PC-9 (cell line): Measurements from ENCODE around the gene SLC47A1. TPM values are rescaled to one million over a fixed set of nuclear protein-coding genes. Genes with fewer than 3 reads are reported as not detected.

Source experiments
- BruUV-seq: library from RNA; stranded (reverse); fragments of 400-500 nt; replicated peaks from 2 replicates; lab custom pipeline; 2021; lab: Mats Ljungman, UMichigan
- CTCF ChIA-PET: fragments of 300-600 bp; sonication (Branson Sonifier 250); formaldehyde crosslinking; loops from one replicate; lab custom pipeline; 2022; ENCODE audit warnings: antibody characterized with exemption; lab: Charles Lee
- POLR2A ChIA-PET: fragments of 300-600 bp; sonication (Branson Sonifier 250); formaldehyde crosslinking; loops from one replicate; lab custom pipeline; 2022; ENCODE audit warnings: antibody characterized with exemption; ENCODE audit not compliant: unreplicated experiment; lab: Charles Lee
- DNase-seq, 2 experiments: peaks; one replicate each; pipeline versions ENCODE4 v3.0.0 to v3.0.0-alpha.2; 2015 to 2022; ENCODE audit warnings: mixed read lengths in 1 of 2
- H2AFZ ChIP-seq: fragments of 200-600 bp; sonication (generic); 2 replicates; pipeline ENCODE4 v1.8.1; 2017; ENCODE audit warnings: antibody characterized with exemption
- H3F3A ChIP-seq: fragments of 200-600 bp; sonication (generic); 2 replicates; pipeline ENCODE4 v1.8.1; 2017; ENCODE audit warnings: antibody characterized with exemption, mild to moderate bottlenecking, low read depth; ENCODE audit not compliant: insufficient read depth
- H3K27ac ChIP-seq: fragments of 200-600 bp; sonication (generic); 2 replicates; pipeline ENCODE4 v1.6.1; 2016; ENCODE audit warnings: mixed run types
- H3K27me3 ChIP-seq: fragments of 200-600 bp; sonication (generic); 2 replicates; pipeline ENCODE4 v1.6.1; 2016; ENCODE audit warnings: low read depth, mixed run types; ENCODE audit not compliant: insufficient read depth
- H3K36me3 ChIP-seq: fragments of 200-600 bp; sonication (generic); 2 replicates; pipeline ENCODE4 v1.6.1; 2016; ENCODE audit warnings: low read depth, mixed run types
- H3K4me1 ChIP-seq: fragments of 200-600 bp; sonication (generic); replicated peaks from 2 replicates; pipeline ENCODE4 v1.6.1; 2016; ENCODE audit warnings: mixed run types; ENCODE audit not compliant: insufficient read depth
- H3K4me2 ChIP-seq: fragments of 200-600 bp; sonication (generic); 2 replicates; pipeline ENCODE4 v1.6.1; 2017; ENCODE audit warnings: mixed run types
- H3K4me3 ChIP-seq: fragments of 200-600 bp; sonication (generic); 2 replicates; pipeline ENCODE4 v1.6.1; 2016; ENCODE audit warnings: mixed run types
- H3K79me2 ChIP-seq: fragments of 200-600 bp; sonication (generic); 2 replicates; pipeline ENCODE4 v1.6.1; 2017; ENCODE audit warnings: low read depth, mixed run types
- H3K9me2 ChIP-seq: fragments of 200-600 bp; sonication (generic); 2 replicates; pipeline ENCODE4 v1.8.1; 2017; ENCODE audit warnings: mild to moderate bottlenecking; ENCODE audit not compliant: insufficient read depth
- H3K9me3 ChIP-seq: fragments of 200-600 bp; sonication (generic); 2 replicates; pipeline ENCODE4 v1.8.1; 2016; ENCODE audit warnings: low read depth; ENCODE audit not compliant: insufficient read depth
- H4K20me1 ChIP-seq: fragments of 200-600 bp; sonication (generic); 2 replicates; pipeline ENCODE4 v1.8.1; 2017; ENCODE audit not compliant: insufficient read depth
- CTCF ChIP-seq: fragments of 200-600 bp; sonication (generic); conservative IDR thresholded peaks from 2 replicates; pipeline ENCODE4 v1.6.1; 2017; ENCODE audit warnings: mixed run types, antibody characterized with exemption, mild to moderate bottlenecking, moderate library complexity
- EZH2 ChIP-seq: fragments of 200-600 bp; sonication (generic); IDR thresholded peaks from 2 replicates; pipeline ENCODE4 v1.8.0; 2017; ENCODE audit warnings: antibody characterized with exemption, low read depth
- intact Hi-C: fragments of 100-400 bp; cut with micrococcal nuclease; formaldehyde crosslinking; loops from one replicate; pipeline ENCODE4 v1.10.0; 2022; ENCODE audit not compliant: unreplicated experiment
- total RNA-seq: library from RNA; stranded (reverse); gene quantifications from 2 replicates; pipeline ENCODE4 v1.2.3, GENCODE V29; 2021

The SLC47A1 gene
- total RNA-seq, 1 experiment from 2014 or later: 1.3 TPM

GRCh38 chr17:19592316-19592715 is 58.7 kb downstream of the SLC47A1 start:
- no peaks in the 10 kb centered on the region for H3K9me3 ChIP-seq
- H3F3A ChIP-seq: no peaks in the 10 kb centered on the region
- no peak for DNase-seq
- no peaks in the 10 kb centered on the region for H4K20me1 ChIP-seq
- no peaks in the 10 kb centered on the region for H3K36me3 ChIP-seq
- H3K4me2 ChIP-seq: no peak overlapping the region
- no peak overlapping the region for H3K27ac ChIP-seq
- CTCF ChIA-PET: no interaction called here
- no peaks in the 10 kb centered on the region for H3K4me1 ChIP-seq
- no peak overlapping the region for H3K4me3 ChIP-seq
- H3K79me2 ChIP-seq: no peaks in the 10 kb centered on the region
- no peaks in the 10 kb centered on the region for H3K9me2 ChIP-seq
- no peak overlapping the region for H2AFZ ChIP-seq
- TF ChIP-seq EZH2 (no peak), CTCF (no peak)
- no peaks in the 10 kb centered on the region for H3K27me3 ChIP-seq
- BruUV-seq: no TSS peak
- intact Hi-C loops: no loop called here
- POLR2A ChIA-PET: no interaction called here

- Histone ChIP-seq H3K27ac (no peak overlapping the region), H3K9me3 (no peaks in the 10 kb centered on the region), H3K79me2 (no peaks in the 10 kb centered on the region), H3K9me2 (no peaks in the 10 kb centered on the region), H3K27me3 (no peaks in the 10 kb centered on the region), H3K36me3 (no peaks in the 10 kb centered on the region), H4K20me1 (no peaks in the 10 kb centered on the region), H3F3A (no peaks in the 10 kb centered on the region), H3K4me3 (no peak overlapping the region), H2AFZ (no peak overlapping the region), H3K4me2 (no peak overlapping the region), H3K4me1 (no peaks in the 10 kb centered on the region)
- BruUV-seq: no TSS peak
- DNase-seq: no peak
- no peak for TF ChIP-seq CTCF
- no peak for TF ChIP-seq EZH2
- CTCF ChIA-PET: no interaction called here
- POLR2A ChIA-PET: no interaction called here
- intact Hi-C loops: no loop called here
Observed at GRCh38 chr17:19596869-19597268, 63.2 kb downstream of the SLC47A1 start.

- Histone ChIP-seq H3K36me3 (no peaks in the 10 kb centered on the region), H2AFZ (no peak overlapping the region), H3K4me1 (no peaks in the 10 kb centered on the region), H3K79me2 (no peaks in the 10 kb centered on the region), H3K27me3 (no peaks in the 10 kb centered on the region), H4K20me1 (no peaks in the 10 kb centered on the region), H3K27ac (no peak overlapping the region), H3K9me2 (no peaks in the 10 kb centered on the region; the same call in 1 of the 2 replicates), H3K4me3 (no peak overlapping the region), H3K9me3 (no peaks in the 10 kb centered on the region), H3F3A (peaks cover 8% of the 10 kb centered on the region; the same call in 1 of the 2 replicates), H3K4me2 (no peak overlapping the region)
- TF ChIP-seq CTCF (no peak), EZH2 (no peak)
- no TSS peak for BruUV-seq
- POLR2A ChIA-PET: interaction anchor here (0.7 kb wide), 2 partner anchors 12 to 104 kb away, joined by 3 to 4 read pairs; no protein-coding TSS in a partner anchor
- intact Hi-C loops: no loop called here
- DNase-seq: no peak
- CTCF ChIA-PET: interaction anchor here (0.6 kb wide), 1 partner anchor 82 kb away, joined by 6 read pairs; no protein-coding TSS in a partner anchor
Observed at GRCh38 chr17:19610311-19610710, 76.7 kb downstream of the SLC47A1 start.
